Activated CD8-positive, alpha-beta T cell treated with anti-CD3 and anti-CD28 coated beads, Interleukin-2, amount 10 ng/mL, durations not matched to agents 7 days and 5 days (primary cell): ENCODE measurements around the gene PIF1. TPM values are rescaled to one million over a fixed set of nuclear protein-coding genes. Genes with fewer than 3 reads are reported as not detected.
"Not testable (repeated sequence)": the region's sequence is repeated elsewhere in the genome, so short reads cannot be mapped to it uniquely, and the experiment has no call there.

ENCODE experiments used
- ATAC-seq: fragments of 150-1000 bp; cut with Tn5 transposase; one replicate; pipeline ENCODE4 v1.10.0; 2021; ENCODE audit warnings: moderate library complexity
- CTCF ChIA-PET: fragments of 350-600 bp; sonication (Branson Sonifier 250); formaldehyde crosslinking; loops from one replicate; lab custom pipeline; 2021; ENCODE audit warnings: antibody characterized with exemption; lab: Charles Lee
- POLR2A ChIA-PET: fragments of 350-600 bp; sonication (Branson Sonifier 250); formaldehyde crosslinking; loops from one replicate; lab custom pipeline; 2021; ENCODE audit warnings: antibody characterized with exemption; lab: Charles Lee
- DNase-seq: peaks from one replicate; pipeline ENCODE4 v3.0.0-alpha.2; 2020
- H3K27ac Mint-ChIP-seq: one replicate; pipeline ENCODE4 v1.8.0; 2021; ENCODE audit warnings: mild to moderate bottlenecking, mixed read lengths
- H3K27me3 Mint-ChIP-seq: one replicate; pipeline ENCODE4 v1.8.0; 2021; ENCODE audit warnings: low read depth, mixed read lengths
- H3K36me3 Mint-ChIP-seq: one replicate; pipeline ENCODE4 v1.8.0; 2021; ENCODE audit warnings: low read depth, mixed read lengths
- H3K4me1 Mint-ChIP-seq: one replicate; pipeline ENCODE4 v1.8.0; 2021; ENCODE audit warnings: low read depth, mixed read lengths
- H3K4me3 Mint-ChIP-seq: one replicate; pipeline ENCODE4 v1.8.0; 2021; ENCODE audit warnings: mild to moderate bottlenecking, mixed read lengths
- H3K9me3 Mint-ChIP-seq: one replicate; pipeline ENCODE4 v1.8.0; 2022; ENCODE audit warnings: mixed read lengths; ENCODE audit not compliant: insufficient read depth
- total RNA-seq, 2 experiments: library from RNA; stranded (reverse); gene quantifications; one replicate each; pipeline ENCODE4 v1.2.3, GENCODE V29; 2021

The PIF1 gene
- total RNA-seq, 2 experiments from 2014 or later, result 69.1 to 71.1 TPM

DNA sequence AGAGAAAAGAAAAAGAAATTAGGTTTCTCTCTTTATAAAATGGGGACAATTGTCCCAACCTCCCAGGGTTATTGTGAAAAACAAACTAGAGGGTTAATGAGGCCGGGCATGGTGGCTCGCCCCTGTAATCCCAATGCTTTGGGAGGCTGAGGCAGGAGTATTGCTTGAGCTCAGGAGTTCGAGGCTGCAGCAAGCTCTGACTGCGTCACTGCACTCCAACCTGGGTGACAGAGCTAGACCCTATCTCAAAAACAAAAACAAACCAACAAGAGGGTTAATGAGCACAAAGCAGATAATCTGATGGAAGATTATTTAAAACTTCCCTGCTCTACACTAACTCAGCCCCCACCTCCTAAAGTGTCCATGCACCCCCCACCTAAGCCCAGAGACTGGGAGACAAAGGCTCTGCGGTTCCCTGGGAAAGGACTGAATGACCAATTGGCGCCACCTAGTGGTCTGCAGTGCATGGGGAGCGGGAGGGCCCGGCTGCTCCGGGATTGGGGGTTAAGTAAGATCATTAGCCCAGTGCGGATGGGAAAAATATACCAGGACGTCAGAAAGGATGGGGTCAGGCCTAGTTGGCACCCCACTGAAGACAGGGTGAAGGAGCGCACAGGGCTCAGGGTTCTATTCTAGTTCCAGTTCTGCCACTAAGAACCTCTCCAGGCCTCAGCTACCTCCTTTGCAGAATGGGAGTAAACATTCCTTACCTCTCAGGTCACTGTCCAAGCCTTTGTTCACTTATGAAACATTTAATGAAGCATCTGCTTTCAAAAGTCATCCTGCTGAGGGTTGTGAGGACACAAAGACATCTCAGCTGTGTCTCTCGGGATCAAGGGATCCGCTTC, 15.6 kb downstream of the PIF1 start:
- peaks cover 6% of the 10 kb centered on the region for H3K27me3 Mint-ChIP-seq
- ChIA-PET CTCF (interaction anchor here (0.6 to 3.9 kb wide), 40 partner anchors 8 to 307 kb away, joined by 3 to 55 read pairs (median 5); partner anchors contain the start of genes ANKDD1A, PIF1 and UBAP1L), POLR2A (interaction anchor here (0.6 to 1.4 kb wide), 2 partner anchors 92 to 498 kb away, joined by 3 read pairs; no protein-coding TSS in a partner anchor)
- ATAC-seq, result peak; percentile 87
- H3K27ac Mint-ChIP-seq, result no peak overlapping the region
- H3K36me3 Mint-ChIP-seq, result no peaks in the 10 kb centered on the region
- H3K4me3 Mint-ChIP-seq, result no peak overlapping the region
- DNase-seq, result peak; percentile 82
- H3K4me1 Mint-ChIP-seq, result no peaks in the 10 kb centered on the region
- H3K9me3 Mint-ChIP-seq, result no peaks in the 10 kb centered on the region

DNA sequence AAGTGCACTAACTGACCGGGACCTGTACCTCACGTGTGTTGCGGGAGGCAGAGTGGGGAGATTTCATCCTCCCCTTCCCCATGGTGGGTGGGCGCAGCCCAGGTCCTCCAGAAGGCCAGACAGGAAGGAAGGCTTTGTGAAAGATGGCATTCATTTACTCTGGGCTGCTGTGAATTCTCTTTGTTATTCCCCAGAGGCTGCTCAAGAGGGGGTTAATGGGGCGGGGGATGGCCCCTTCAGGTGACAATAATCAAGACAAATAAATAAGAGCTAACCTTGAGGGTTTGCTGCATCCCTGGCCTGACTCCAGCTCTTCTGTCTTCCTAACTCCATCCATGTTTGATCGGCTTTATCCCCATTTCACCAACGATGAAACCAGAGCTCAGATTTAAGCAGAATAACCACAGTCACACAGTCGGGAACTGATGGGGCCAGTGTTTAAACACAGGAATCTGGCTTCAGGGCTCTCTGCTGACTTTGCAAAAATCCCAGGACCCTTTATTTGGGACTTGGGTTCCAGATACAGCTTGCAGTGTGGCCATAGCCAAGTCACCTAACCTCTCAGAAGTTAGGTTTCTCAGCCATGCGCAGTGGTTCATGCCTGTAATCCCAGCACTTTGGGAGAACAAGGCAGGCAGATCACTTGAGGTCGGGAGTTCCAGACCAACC, 16.5 kb downstream of the PIF1 start:
- Mint-ChIP-seq H3K9me3 (no peaks in the 10 kb centered on the region), H3K4me1 (no peaks in the 10 kb centered on the region), H3K27me3 (peaks cover 6% of the 10 kb centered on the region), H3K27ac (no peak overlapping the region), H3K4me3 (no peak overlapping the region), H3K36me3 (no peaks in the 10 kb centered on the region)
- ATAC-seq, result no peak
- ChIA-PET POLR2A (interaction anchor here (1.4 kb wide), 1 partner anchor 91 kb away, joined by 3 read pairs; no protein-coding TSS in a partner anchor), CTCF (interaction anchor here (0.6 to 3.9 kb wide), 32 partner anchors 7 to 306 kb away, joined by 3 to 55 read pairs (median 4); partner anchors contain the start of genes ANKDD1A and PIF1)
- no peak for DNase-seq

DNA sequence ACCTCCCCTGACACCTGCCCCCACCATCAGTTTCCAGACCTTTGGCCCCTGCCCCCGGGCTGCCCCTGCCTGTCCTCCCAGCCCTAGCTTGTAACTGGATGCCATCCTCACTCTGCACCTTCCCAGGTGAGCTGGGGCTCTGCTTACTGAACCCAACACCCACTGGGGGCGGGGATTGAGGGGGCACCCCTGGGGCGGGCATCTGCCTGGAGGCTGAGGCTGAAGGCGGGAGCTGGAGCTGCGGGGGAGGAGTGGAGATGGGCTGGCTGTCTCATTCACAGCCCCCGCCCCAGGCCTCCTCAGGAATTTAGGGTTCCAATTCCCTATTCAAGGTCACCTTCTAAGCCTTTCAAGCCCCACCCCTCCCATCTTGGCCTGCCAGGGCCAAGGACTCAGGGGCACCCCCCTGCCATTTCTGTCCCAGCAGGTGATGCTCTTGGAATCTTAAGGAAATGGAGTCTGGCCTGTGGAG, 17.7 kb downstream of the PIF1 start:
- POLR2A ChIA-PET, result no interaction called here

DNA sequence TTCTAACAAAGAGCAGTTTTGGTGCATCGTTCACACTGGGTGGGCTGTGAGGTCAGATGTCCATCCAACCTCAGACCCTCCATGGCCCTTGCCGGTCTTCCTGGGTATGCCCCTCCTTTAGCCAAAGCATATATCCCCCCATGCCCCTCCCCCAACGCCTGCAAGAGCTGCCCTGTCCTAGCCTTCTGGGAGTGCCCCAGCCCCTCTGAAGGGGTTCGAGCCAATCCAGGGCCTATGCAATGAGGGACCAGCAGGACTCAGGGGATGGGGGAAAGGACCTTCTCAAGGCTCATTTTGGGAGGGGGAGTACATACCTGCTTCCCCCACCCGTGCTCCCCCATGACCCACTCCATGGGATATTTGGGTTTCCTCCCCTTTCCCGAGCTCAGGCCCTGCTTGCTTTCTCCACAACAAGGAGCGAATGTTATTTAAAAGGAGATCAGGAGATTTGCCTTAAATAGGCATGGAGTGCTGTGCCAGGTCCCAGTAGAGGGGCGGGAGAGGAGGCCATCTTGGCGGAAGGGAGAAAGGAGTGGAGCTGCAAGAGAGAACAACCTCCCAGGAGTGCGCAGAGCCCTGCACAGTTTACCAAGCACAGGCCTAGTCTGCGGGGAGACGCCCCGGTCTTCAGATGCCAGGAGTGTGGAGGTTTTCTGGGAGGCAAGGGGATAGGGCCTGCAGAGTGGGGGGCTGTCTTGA, 18.2 kb downstream of the PIF1 start:
- DNase-seq (no peak), ATAC-seq (no peak)
- Mint-ChIP-seq H3K4me1 (no peaks in the 10 kb centered on the region), H3K4me3 (no peak overlapping the region), H3K9me3 (no peaks in the 10 kb centered on the region), H3K27me3 (peaks cover 6% of the 10 kb centered on the region), H3K36me3 (no peaks in the 10 kb centered on the region), H3K27ac (no peak overlapping the region)
- POLR2A ChIA-PET, result interaction anchor here (0.6 kb wide), 1 partner anchor 70 kb away, joined by 3 read pairs; no protein-coding TSS in a partner anchor
- CTCF ChIA-PET, result interaction anchor here (1.5 kb wide), 1 partner anchor 28 kb away, joined by 3 read pairs; no protein-coding TSS in a partner anchor

More for the DNA sequence above, 17.7 kb downstream of the PIF1 start:
- H3K36me3 Mint-ChIP-seq, result no peaks in the 10 kb centered on the region
- DNase-seq, result no peak
- H3K4me3 Mint-ChIP-seq, result no peak overlapping the region
- no peaks in the 10 kb centered on the region for H3K9me3 Mint-ChIP-seq
- no peaks in the 10 kb centered on the region for H3K4me1 Mint-ChIP-seq
- H3K27me3 Mint-ChIP-seq, result peaks cover 6% of the 10 kb centered on the region
- CTCF ChIA-PET, result interaction anchor here (1.5 kb wide), 1 partner anchor 28 kb away, joined by 3 read pairs; no protein-coding TSS in a partner anchor
- no peak for ATAC-seq
- H3K27ac Mint-ChIP-seq, result no peak overlapping the region

DNA sequence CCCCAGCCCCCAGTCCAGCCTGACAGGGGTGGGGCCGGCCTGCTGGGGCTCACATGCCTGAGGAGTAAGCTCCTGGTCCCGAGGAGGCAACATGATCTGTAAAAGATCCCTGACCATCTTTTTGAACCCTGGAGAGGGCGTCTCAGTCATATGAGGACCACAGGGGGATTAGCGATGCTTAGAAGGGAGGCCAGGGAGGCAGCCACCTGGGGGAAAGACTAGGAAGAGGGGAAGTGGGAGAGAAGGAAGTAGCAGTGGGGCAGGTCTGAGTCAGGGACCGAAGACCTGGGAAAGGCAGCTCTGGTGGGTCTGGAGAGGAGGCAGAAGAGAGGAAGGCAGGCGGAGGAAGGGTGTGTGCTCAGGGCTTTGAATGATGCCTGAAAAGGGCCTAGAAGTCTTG, 18.9 kb downstream of the PIF1 start:
- H3K27me3 Mint-ChIP-seq, result peaks cover 6% of the 10 kb centered on the region
- ChIA-PET CTCF (interaction anchor here (1.4 kb wide), 1 partner anchor 78 kb away, joined by 4 read pairs; no protein-coding TSS in a partner anchor), POLR2A (no interaction called here)
- no peak overlapping the region for H3K4me3 Mint-ChIP-seq
- ATAC-seq (no peak), DNase-seq (no peak)
- H3K36me3 Mint-ChIP-seq, result no peaks in the 10 kb centered on the region
- H3K4me1 Mint-ChIP-seq, result no peaks in the 10 kb centered on the region
- H3K27ac Mint-ChIP-seq, result no peak overlapping the region
- H3K9me3 Mint-ChIP-seq, result no peaks in the 10 kb centered on the region

DNA sequence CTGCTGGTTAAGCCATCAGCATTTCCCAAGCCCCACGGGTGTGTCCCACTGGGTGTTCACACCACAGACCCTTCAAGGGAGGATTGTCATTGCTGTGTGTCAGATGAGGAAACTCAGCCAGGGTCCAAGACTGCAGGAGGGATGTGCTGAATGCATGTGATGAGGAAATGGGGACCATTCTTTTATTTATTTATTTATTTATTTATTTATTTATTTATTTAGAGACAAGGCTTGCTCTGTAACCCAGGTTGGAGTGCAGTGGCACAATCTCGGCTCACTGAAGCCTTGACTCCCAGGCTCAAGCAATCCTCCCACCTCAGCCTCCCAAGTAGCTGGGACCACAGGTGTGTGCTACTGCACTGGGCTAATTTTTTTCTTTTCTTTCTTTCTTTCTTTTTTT, 20.8 kb downstream of the PIF1 start:
- ChIA-PET CTCF (interaction anchor here (1.3 kb wide), 1 partner anchor 77 kb away, joined by 4 read pairs; no protein-coding TSS in a partner anchor), POLR2A (no interaction called here)
- no peak for ATAC-seq
- H3K36me3 Mint-ChIP-seq, result no peaks in the 10 kb centered on the region
- H3K4me3 Mint-ChIP-seq, result no peak overlapping the region
- H3K4me1 Mint-ChIP-seq, result no peaks in the 10 kb centered on the region
- H3K27me3 Mint-ChIP-seq, result peaks cover 4% of the 10 kb centered on the region
- no peak overlapping the region for H3K27ac Mint-ChIP-seq
- no peaks in the 10 kb centered on the region for H3K9me3 Mint-ChIP-seq
- no peak for DNase-seq

DNA sequence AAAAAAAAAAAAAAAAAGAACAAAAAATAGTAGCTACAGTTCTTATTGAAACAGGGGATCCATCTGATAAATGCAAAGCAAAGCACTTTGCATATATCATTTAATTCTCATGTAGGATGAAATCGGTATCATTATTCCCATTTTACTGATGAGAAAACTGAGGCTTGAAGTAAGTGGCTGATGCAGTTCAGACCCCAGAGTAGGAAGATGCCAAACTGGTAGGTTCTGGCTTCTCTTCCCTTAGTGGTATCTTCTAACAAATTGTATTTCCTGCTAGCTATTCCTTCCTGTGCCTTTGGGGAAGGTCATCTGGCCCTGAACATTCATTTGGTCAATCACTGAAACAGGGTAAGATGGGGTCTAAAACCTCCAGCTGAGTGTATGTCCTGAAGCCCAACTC, 21.9 kb downstream of the PIF1 start:
- no peaks in the 10 kb centered on the region for H3K4me1 Mint-ChIP-seq
- H3K9me3 Mint-ChIP-seq, result no peaks in the 10 kb centered on the region
- ATAC-seq, result no peak
- no peak overlapping the region for H3K4me3 Mint-ChIP-seq
- ChIA-PET CTCF (interaction anchor here (0.7 to 1.3 kb wide), 4 partner anchors 32 to 103 kb away, joined by 3 to 4 read pairs (median 4); no protein-coding TSS in a partner anchor), POLR2A (interaction anchor here (0.5 kb wide), 1 partner anchor 209 kb away, joined by 13 read pairs; no protein-coding TSS in a partner anchor)
- DNase-seq, result no peak
- no peaks in the 10 kb centered on the region for H3K36me3 Mint-ChIP-seq
- H3K27ac Mint-ChIP-seq, result no peak overlapping the region
- no peaks in the 10 kb centered on the region for H3K27me3 Mint-ChIP-seq

DNA sequence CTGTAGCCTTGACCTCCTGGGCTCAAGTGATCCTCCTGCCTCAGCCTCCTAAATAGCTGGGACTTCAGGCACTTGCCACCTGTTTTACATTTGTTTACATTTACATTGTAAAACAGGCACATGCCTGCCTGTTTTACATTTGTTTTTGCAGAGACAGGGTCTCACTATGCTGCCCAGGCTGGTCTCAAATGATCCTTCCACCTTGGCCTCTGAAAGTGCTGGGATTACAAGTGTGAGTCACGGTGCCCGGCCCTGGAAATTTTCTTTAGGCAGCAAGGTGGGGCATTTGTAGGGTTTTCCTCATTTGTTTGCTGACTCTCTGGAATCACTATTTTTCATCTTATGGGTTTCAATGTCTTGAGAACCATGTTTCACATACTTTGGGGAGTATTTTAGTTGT, 25.0 kb downstream of the PIF1 start:
- H3K9me3 Mint-ChIP-seq, result no peaks in the 10 kb centered on the region
- H3K4me3 Mint-ChIP-seq, result no peak overlapping the region
- H3K27me3 Mint-ChIP-seq, result no peaks in the 10 kb centered on the region
- no peaks in the 10 kb centered on the region for H3K4me1 Mint-ChIP-seq
- no peak overlapping the region for H3K27ac Mint-ChIP-seq
- H3K36me3 Mint-ChIP-seq, result no peaks in the 10 kb centered on the region
- CTCF ChIA-PET, result no interaction called here
- DNase-seq, result no peak
- ATAC-seq, result no peak
- POLR2A ChIA-PET, result no interaction called here

DNA sequence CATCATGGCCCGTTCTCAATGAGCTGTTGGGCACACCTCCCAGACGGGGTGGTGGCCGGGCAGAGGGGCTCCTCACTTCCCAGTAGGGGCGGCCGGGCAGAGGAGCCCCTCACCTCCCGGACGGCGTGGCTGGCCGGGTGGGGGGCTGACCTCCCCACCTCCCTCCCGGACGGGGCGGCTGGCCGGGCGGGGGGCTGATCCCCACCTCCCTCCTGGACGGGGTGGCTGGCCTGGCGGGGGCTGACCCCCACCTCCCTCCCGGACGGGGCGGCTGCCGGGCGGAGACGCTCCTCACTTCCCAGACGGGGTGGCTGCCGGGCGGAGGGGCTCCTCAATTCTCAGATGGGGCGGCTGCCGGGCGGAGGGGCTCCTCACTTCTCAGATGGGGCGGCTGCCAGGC, 26.5 kb downstream of the PIF1 start:
- ATAC-seq, H3K27me3 Mint-ChIP-seq, POLR2A ChIA-PET, CTCF ChIA-PET, DNase-seq, H3K4me3 Mint-ChIP-seq, H3K36me3 Mint-ChIP-seq, H3K27ac Mint-ChIP-seq, H3K4me1 Mint-ChIP-seq, H3K9me3 Mint-ChIP-seq: not testable (repeated sequence)

DNA sequence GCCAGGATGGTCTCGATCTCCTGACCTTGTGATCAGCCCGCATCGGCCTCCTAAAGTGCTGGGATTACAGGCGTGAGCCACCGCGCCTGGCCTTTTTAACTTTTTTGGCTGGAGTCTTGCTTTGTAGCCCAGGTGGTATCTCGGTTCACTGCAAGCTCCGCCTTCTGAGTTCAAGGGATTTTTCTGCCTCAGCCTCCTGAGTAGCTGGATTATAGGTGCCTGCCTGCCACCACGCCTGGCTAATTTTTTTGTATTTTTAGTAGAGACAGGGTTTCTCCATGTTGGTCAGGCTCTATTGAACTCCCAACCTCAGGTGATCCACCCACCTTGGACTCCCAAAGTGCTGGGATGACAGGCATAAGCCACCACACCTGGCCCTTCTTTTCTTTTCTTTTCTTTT, 29.5 kb downstream of the PIF1 start:
- CTCF ChIA-PET, result interaction anchor here (1.2 kb wide), 1 partner anchor 14 kb away, joined by 4 read pairs; no protein-coding TSS in a partner anchor
- H3K27me3 Mint-ChIP-seq, ATAC-seq, DNase-seq, H3K9me3 Mint-ChIP-seq, H3K36me3 Mint-ChIP-seq, H3K4me3 Mint-ChIP-seq, H3K4me1 Mint-ChIP-seq, H3K27ac Mint-ChIP-seq, POLR2A ChIA-PET: not testable (repeated sequence)

DNA sequence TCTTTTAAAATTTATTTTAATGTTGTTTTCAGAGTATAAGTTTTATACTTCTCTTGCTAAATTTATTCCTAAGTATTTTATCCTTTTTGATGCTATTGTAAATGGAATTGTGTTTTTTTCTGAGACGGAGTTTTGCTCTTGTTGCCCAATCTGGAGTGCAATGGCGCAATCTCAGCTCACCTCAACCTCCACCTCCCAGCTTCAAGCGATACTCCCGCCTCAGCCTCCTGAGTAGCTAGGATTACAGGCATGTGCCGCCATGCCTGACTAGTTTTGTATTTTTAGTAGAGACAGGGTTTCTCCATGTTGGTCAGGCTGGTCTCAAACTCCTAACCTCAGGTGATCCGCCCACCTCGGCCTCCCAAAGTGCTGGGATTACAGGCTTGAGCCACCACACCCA, 30.1 kb downstream of the PIF1 start:
- POLR2A ChIA-PET, H3K27ac Mint-ChIP-seq, H3K4me3 Mint-ChIP-seq, H3K36me3 Mint-ChIP-seq, H3K27me3 Mint-ChIP-seq, H3K9me3 Mint-ChIP-seq, ATAC-seq, DNase-seq, H3K4me1 Mint-ChIP-seq: not testable (repeated sequence)
- CTCF ChIA-PET, result interaction anchor here (1.2 kb wide), 1 partner anchor 14 kb away, joined by 4 read pairs; no protein-coding TSS in a partner anchor
